Stimulated activated naive CD4-positive, alpha-beta T cell treated with Interleukin-2 at 50 U/mL for 16 hours (primary cell): Measurements from ENCODE around the gene PRKCE.

Source experiments
- DNase-seq: peaks from one replicate; lab custom pipeline; 2025; lab: John Stamatoyannopoulos, UW

PRKCE gene

DNA sequence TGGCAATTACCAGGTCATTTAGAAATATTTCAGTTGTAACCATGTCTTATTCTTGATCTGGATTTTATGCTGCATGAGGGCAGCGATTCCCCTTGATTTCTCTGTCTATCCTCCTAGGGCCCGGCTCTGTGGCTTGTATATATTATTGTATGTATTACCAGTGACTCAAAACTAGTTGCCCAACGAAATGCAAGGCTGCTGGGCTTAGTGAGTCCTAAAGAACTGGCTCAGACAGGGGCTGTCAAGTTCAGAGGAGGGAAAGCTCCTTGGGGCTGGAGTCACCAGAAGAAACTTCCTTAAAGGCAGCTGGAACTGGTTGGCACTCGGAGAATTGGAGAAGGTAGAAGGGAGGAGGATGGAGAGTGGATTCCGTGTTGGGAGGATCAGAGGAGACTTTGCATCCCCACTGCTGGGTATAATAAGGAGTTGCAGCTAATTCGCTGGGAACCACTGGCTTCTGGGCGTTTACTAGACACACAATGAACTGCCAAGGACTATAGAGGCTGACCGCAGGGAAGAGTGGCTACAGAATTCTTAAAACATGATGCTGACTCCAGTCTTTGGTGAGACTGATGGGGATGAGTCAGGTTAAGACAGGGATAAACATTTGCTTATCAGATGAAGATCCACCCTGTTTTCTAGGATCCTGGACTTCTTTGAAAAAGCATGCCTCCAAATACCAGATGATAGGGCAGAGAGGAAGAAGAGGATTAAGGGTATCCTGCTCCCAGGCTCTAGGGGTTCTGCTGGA, 104.3 kb downstream of the PRKCE start:
- DNase-seq = no peak

- DNase-seq = no peak
These were observed 106.5 kb downstream of the PRKCE start for GRCh38 chr2:45758018-45758417.

- no peak for DNase-seq
These were observed 107.9 kb downstream of the PRKCE start for GRCh38 chr2:45759310-45759851.

DNA sequence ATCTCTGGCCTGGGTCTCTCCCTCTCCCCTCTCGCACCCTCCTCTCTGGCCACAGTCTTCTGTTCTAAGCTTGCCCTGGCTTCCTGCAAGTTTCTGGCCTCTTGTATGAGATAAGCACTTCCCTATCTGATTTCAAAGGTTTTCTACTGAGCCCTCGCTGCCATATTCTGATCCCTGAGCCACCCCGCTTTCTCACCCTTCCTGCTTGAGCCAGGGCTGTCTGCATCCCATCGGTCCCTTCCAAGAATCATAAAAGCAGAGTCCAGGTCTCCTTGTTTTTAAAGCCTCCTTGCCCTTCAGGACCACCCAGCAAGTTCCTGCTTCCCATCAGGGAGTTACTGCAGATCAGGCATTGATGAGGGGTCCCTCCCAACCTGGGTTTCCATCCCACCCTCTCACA, 110.2 kb downstream of the PRKCE start:
- DNase-seq = no peak

- DNase-seq = no peak
These were observed 111.8 kb downstream of the PRKCE start for GRCh38 chr2:45763255-45763654.

DNA sequence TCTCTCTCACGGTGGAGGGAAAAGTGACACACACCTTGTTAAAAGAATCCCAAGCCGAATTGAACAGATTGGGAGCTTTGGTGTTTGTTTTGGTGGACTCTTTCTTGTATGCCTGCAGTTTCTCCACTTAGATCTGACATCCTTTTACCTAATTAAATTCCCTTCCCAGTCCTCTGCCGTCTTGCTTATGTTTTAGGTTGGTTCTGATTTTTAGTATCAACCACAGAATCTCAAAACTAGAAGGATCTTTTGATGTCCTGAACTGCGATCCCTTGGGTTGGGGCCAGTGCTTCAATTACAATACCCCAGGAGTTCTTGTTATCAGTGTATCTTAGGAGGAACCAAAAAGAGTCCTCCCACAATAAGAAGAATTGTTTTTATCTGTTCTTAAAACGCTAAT, 112.3 kb downstream of the PRKCE start:
- DNase-seq = no peak

- DNase-seq = no peak
These were observed 113.7 kb downstream of the PRKCE start for GRCh38 chr2:45765007-45765727.

DNA sequence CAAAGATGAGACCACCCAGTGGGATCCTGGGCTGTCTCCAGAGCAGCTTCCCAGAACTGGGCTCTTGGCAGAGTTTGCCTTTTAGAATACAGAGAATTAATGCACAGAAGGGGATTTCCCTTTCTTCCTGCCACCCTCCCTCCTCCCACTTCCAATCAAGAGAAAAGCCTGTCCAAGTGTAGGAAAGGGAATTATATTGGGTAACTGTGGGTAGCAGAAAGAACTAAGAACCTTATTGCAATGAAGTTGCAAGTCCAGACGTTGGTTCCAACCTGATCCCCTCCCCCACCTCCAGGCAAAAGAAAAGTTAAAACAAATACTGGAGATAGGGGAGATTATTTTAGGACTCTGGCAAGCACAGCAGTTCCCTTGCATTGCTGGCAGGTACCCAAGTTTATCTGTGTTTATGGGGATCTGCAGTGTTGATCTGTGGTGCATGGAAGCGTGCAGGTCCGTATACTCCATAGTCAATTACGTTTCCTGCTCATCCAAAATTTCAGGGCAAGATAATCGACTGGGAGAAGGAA, 114.3 kb downstream of the PRKCE start:
- DNase-seq = no peak

GRCh38 chr2:45768208-45768607, 116.7 kb downstream of the PRKCE start:
- DNase-seq = no peak

DNA sequence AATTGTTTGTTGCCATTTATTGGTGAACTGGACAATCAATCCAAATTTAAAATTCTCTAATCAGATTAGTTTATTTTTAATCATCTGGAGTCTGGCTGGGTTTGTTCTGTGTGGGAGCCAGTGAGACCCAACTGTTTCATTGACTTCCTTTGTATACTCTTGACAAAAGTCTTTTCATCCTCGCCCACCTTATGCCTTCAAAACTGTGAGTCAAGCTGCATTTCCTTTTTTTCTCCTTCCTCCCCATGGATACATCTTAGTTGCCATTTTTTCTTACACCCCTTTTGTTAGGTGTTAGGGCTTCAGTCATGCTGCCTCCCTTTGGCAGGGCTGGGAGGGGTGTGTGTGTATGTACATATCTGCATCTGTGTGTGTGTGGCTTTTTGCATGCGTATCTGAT, 117.6 kb downstream of the PRKCE start:
- DNase-seq = no peak

DNA sequence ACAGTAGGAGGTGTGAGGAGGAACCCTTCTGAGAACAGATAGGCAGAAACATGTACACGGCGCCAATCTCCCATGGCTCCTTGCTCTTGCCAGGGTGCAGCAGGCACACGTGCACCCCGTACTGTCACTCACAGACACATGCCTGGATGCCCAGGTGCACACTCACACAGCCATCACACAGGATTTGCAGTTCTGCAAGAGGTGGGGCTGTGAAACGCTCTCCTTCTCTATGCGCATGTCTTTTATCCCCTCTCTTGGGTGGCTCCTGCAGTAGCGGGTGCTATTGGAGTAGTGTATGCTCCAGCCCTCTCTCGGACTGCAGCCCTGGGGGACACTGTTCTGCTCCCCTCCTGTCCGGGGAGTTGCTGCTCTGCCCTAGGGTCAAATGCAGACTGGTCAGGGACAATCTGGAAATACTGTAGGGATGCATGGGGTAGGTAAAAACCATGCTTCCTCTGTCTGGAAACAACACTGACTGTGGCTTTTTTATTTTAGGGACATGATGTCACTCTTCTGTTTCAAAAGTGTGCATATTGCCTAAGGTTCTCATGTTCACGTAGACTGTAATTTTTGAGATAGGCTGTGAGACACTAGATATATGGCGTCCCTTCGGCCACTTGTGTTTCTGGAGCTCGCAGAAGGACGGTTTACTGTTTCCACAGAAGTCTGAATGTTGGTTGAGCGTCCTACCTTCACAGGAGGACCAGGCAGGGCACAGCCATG, 118.5 kb downstream of the PRKCE start:
- DNase-seq = no peak

DNA sequence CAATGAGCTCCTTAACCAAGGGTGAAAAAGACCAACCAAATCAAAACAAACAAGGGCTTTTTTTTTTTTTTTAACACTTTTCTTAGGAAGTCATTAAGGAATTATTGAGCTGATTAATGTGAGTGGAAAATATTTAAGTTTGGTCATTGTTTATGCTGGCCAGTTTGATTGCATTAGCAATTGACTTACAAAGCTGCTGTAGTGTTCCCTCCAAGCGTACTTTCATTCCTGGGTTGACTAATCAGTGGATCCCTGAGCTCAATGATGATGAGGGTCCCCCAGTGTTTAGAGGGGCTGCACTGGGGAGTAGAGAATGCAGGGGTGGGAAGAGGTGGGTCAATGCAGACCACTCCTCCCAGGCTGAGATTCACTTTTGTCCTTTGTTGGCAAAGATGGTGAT, 119.3 kb downstream of the PRKCE start:
- DNase-seq = no peak

GRCh38 chr2:45771261-45771660, 119.8 kb downstream of the PRKCE start:
- DNase-seq = no peak

DNA sequence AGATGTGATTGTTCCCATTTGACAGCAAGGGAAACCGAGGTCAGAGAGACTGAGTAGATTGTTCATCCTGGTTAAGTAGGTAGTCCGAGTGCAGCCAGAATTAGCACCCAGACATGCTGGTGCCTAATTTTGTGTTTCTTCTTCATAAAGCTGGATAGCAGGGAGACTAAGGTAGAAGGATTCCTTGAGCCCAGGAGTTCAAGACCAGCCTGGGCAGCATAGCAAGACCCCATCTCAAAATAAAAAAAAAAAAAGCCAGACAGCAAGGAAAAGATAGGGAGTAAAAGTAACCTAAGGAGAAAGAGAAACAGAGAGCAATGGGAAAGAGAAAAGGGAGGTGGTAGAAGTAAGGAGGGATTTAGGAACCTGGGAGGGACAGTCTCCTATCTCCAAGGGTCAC, 120.6 kb downstream of the PRKCE start:
- DNase-seq = no peak

DNA sequence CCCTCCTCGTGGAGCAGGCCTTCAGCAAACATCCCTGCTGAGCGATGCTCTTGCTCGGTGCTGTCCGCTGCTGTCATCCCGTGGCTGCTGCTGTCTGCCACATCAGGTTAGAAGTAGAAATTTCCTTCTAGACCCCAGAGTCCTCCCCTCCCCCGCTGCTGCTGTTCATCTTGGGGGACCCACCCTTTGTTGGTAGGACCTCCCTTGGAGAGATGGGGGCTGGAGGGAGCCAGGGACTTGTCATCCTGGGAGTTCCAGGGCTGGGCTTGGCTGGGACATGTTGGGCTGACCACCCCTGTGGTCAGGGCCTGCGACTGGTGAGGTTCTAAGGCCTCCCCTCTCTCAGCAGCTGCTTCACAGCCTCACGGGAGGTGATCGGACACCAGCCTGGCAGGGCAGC, 122.4 kb downstream of the PRKCE start:
- no peak for DNase-seq

DNA sequence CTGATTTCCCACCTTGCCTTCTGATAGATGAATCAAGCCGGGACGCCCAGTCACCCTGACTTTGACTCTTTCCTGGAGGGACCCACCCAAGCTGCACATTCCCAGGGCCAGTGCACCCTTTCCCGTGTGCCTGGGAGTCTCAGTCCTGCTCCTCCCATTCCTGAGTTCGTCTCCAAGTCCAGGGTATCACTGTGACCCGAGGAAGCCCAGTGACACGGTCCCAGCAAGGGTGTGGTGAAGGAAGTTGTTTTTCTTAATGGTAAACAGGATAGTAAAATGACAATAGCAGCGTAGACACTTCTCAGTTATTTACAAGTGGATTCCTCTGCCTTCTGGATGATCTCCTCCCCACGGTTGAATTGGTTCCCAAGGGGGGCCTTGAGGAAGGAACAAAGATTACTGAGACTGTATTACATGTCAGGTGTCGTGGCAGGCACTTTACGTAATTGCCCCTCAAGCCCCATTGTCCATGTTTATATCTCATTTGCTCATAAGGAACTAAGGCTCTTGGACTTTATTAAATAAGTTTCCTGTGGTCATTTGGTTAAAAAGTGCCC, 123.3 kb downstream of the PRKCE start:
- no peak for DNase-seq

- DNase-seq = no peak
These were observed 124.9 kb downstream of the PRKCE start for GRCh38 chr2:45776160-45776955.

- DNase-seq = no peak
These were observed 126.7 kb downstream of the PRKCE start for GRCh38 chr2:45777996-45778719.

- peak; percentile 39 for DNase-seq
These were observed 127.3 kb downstream of the PRKCE start for GRCh38 chr2:45778720-45779171.
